ENCODE data around the gene SUN1.
"Not testable (repeated sequence)": the region's sequence is repeated elsewhere in the genome, so short reads cannot be mapped to it uniquely, and the experiment has no call there.

SUN1 gene, protein sequence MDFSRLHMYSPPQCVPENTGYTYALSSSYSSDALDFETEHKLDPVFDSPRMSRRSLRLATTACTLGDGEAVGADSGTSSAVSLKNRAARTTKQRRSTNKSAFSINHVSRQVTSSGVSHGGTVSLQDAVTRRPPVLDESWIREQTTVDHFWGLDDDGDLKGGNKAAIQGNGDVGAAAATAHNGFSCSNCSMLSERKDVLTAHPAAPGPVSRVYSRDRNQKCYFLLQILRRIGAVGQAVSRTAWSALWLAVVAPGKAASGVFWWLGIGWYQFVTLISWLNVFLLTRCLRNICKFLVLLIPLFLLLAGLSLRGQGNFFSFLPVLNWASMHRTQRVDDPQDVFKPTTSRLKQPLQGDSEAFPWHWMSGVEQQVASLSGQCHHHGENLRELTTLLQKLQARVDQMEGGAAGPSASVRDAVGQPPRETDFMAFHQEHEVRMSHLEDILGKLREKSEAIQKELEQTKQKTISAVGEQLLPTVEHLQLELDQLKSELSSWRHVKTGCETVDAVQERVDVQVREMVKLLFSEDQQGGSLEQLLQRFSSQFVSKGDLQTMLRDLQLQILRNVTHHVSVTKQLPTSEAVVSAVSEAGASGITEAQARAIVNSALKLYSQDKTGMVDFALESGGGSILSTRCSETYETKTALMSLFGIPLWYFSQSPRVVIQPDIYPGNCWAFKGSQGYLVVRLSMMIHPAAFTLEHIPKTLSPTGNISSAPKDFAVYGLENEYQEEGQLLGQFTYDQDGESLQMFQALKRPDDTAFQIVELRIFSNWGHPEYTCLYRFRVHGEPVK

DNA sequence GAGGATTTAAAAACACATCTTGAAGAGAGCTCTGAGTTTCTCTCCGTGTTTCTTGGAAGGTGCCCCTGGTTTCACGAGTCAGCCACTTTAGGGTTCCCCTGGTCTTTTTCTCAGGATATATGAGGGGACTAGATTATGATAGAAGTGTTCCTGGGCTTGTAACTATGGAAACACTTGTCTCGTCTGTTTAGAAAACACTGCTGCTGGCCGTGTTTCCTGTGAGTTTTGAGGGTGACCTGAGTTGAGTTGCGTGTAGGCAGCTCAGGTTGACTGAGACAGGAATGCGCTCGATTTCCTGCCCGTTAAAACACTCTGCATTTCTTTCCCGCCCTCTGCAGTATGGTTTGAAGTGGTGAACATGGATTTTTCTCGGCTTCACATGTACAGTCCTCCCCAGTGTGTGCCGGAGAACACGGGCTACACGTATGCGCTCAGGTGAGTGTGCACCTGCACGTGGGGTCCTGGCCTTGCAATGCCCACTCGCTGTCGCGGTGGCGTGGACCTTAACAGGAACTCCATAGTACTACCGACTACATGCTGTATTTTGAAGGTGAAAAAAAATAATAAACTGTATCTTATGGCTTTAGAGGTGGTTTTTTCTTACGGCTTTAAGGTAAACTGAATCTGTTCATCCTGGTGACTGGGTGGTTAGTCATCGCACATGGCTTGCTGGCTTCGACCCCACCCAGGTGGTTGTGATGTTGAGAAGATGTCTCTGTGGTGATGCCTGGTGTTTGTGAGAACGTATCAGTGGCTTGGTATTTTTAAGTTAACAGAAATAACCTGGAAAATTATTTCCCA lies at the start of gene SUN1:
Gene SUN1 (plus strand): TSS at position 310 of the 801 bp plus-strand sequence. CDS start 49 bp downstream, at position 359.
- DNase-seq: no peak

DNA sequence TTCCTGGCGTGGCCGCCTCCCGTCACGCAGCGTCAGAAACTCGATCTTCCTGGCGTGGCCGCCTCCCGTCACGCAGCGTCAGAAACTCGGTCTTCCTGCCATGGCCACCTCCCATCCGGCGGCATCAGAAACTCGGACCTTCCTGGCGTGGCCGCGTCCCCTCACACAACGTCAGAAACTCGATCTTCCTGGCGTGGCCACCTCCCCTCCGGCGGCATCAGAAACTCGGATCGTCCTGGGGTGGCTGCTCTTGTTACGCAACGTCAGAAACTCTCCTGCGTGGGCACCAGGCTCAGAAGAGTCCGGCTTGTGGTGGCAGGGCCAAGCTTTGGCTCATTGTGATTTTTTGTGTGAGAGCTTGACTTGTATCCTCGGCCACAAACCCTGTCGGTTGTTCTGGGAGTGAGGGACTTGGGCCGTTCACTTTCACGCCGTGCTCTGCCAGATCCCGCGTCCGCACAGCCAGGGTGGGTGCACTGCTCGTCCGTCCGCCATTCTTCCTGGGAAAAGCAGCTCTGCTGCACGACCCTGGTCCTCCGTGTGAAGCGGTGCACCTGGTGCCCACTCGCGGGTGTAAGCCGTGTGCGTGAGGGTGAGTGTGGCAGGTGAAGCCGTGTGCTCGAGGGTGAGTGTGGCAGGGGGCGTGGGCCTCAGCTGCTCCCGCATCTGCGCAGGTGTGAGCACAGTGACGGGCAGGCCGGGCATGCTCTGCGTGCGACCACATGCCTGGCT lies 49.4 kb upstream of the SUN1 start:
- no peak for DNase-seq

DNA sequence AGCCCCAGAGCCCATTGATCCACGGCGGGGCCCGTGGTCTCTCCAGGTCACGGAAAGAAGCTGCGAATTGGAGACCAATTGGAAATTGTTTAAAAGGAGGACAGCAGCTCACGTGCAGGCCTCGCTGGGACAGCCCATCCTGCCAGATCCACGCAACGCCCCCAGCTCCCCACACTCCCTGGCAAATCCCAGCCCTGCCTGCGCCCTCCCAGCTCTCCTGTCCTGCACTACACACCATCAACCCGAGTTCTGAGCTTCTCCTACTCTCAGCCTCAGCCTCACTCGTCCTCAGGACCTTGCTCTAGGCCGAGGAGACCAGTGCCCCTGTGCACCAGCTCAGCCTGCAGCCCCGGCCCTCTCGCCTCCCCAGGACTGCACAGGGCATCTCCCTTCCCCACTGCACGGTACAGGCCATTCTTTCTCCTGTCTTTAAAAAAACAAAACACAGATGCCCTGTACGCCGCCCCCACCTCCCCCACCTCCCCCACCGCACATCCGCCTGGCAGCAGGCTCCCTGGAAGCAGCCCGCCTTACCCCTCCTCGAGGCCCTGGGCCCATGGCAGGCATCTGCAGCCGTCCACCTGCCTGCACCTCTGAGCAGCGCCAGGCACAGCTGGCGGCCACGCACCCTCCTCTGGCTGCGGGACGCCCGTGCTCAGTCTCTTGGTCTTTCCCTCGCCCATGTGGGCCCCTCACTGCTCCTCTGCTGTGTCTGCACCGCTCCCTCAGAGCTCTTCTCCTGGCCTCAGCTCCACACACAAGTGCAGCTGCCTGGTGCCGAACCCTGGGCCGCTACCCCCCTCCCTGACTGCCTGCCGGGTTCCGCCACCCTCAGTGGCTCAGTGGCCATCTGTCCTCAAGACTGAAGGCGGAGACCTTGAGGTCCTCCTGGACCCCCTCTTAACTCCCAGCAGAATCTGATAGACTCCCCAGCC lies 48.5 kb upstream of the SUN1 start:
- no peak for DNase-seq

DNA sequence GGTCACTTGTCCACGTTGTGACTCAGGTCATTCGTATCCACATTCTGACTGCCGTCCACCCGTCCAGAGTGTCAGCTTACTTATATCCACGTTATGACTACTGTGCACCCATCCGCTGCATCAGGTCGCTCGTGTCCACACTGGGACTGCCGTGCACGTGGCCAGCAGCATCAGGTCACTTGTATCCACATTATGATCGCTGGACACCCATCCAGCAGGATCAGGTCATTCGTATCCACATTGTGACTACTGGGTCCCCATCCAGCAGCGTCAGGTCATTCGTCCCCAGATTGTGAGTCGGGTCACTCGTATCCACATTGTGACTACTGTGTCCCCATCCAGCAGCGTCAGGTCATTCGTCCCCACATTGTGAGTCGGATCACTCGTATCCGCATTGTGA lies 47.3 kb upstream of the SUN1 start:
- no peak for DNase-seq

DNA sequence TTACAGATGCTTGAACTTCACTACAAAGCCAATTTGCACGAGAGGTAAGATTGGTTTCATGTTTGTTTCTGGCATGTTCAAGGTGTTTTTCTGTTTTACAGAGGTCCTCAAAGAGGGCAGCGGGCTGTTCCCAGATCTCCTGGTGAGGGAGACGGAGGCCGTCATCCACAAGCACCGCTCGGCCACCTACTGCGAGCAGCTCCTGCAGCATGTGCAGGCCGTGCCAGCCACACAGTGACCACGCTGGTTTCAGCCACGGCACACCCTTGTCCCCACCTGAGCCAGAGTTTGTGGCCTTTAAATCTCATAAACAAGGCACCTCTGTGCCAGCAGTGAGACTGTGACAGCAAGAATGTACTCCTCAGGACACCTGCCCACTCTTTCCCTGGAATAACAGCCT lies 46.9 kb upstream of the SUN1 start:
- no peak for DNase-seq

DNA sequence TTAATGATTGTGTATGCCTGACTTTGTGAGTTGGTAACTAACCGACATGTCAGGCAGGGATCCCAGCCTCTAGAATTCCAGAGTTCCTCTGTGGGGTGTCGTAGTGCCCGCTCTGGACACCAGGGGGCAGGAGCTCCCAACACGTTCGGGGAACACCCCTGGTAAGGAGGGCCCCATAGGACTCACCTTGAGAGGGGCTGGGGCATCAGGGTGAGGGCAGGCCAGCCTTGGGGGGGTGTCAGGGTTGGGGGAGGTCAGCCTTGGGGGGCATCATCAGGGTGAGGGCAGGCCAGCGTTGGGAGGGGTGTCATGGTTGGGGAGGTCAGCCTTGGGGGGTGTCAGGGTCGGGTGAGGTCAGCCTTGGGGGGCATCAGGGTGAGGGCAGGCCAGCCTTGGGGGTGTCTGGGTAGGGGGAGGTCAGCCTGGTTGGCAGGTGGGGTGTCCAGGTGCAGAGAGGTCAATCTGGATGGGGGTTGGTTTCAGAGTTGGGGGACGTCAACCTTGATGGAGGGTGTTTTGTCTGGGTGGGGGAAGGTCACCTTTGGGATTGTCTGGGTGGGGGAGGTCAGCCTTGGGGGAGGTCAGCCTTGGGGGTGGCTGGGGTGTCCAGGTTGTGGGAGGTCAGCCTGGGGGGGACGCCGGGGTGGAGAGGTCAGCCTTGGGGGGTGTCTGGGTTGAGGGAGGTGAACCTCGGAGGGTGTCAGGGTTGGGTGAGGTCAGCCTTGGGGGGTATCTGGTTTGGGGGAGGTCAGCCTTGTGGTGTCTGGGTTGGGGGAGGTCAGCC lies 45.6 kb upstream of the SUN1 start:
- peak in 7 of 14 donors; percentile 3 to 47 (median 20) for DNase-seq

DNA sequence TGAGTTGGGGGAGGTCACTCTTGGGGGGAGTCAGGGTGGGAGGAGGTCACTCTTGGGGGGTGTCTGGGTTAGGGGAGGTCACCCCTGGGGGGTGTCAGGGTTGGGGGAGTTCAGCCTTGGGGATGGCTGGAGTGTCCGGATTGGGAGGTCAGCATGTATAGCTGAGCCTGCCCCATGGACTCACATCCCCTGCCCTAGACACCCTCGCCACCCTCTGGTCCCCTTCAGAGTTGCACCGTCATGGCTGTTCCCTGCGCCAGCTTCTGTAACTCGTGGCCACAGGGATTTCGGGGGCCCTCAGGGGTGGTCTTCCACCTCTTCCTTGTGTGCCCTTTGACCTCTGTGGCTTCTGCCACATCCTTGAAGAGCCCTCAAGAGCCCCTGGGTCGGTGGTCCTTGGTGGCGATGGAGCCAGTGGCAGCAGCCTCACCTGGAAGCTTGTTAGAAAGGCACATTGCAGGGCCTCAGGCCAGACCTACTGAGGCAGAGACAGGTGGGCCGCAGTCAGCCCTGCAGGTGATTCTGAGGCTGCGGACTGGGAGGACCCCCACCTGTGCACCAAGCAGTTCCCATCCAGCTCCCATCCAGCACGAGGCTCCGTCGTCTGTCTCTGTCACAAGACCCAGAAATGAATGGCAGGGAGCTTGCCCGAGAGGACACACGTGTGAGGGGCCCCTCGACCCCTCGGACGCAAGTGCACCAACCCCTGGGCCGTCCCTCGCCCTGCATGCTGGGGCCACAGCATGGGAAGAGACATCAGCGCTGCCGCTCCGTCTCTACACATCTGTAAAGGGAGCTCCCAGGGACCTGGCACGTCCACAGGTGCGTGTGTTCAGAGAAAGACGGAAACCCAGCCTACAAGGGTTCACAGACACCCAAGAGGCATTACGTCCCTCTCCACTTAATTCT lies 44.7 kb upstream of the SUN1 start:
- no peak for DNase-seq

DNA sequence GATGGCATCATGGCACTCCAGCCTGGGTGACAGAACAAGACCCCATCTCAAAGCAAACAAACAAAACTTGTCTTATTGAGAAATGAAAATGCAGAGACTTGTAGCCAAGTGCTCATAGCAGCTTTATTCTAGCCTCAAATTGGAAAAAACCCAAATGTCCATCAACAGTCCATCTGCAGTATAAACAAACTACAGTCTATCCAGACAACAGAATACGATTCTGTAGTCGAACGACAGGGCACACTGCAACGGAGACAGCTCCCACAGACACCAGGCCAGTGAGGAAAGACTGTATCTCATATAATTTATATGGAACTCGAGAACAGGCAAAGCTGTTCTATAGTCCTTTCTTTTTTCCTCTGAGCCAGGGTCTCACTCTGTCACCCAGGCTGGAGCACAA lies 40.8 kb upstream of the SUN1 start:
- DNase-seq: no peak

DNA sequence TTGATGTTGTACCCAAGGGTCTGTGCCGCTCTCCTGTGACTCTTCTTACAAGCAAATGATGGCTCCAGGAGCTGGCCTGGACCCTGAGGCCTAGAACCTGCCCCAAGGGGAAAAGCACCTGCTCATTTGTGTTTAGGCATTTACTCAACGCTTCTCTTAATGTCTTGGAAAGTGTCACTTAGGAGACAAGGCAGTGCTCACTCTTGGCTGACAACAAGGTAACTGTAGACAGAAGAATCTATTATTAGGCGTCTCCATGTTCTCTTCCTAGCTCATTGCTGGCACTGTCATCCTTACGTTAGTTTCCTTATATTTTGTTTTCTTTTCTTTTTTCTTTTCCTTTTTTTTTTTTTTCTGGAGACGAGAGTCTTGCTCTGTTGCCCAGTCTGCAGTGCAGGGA lies 38.1 kb upstream of the SUN1 start:
- no peak for DNase-seq

DNA sequence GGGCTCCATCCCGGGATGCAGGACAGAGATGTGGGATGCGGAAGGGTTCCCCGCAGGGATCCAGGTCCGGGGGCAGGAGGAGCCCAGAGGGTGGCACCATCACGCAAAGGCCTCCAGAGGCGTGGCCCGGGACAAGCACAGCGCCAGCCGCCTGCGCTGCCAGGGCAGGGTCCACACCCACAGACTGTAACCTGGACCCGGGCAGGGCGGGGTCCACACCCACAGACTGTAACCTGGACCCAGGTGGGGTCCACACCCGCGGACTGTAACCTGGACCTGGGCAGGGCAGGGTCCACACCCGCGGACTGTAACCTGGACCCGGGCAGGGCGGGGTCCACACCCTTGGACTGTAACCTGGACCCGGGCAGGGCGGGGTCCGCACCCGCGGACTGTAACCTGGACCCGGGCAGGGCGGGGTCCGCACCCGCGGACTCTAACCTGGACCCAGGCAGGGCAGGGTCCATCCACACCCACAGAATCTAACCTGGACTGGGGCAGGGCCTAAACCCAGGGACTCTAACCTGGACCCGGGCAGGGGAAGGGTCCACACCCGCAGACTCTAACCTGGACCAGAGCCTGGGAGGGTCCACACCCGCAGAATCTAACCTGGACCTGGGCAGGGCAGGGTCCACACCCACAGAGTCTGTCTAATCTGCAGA lies 37.5 kb upstream of the SUN1 start:
- no peak for DNase-seq

DNA sequence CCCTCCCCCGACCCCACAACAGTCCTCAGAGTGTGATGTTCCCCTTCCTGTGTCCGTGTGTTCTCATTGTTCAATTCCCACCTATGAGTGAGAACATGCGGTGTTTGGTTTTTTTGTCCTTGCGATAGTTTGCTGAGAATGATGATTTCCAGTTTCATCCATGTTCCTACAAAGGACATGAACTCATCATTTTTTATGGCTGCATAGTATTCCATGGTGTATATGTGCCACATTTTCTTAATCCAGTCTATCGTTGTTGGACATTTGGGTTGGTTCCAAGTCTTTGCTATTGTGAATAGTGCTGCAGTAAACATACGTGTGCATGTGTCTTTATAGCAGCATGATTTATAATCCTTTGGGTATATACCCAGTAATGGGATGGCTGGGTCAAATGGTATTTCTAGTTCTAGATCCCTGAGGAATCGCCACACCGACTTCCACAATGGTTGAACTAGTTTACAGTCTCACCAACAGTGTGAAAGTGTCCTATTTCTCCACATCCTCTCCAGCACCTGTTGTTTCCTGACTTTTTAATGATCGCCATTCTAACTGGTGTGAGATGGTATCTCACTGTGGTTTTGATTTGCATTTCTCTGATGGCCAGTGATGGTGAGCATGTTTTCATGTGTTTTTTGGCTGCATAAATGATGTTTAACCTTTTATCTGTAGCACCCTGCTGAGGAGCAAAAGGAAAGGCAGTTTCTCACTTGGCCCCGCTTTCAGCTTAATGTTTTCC lies 35.7 kb upstream of the SUN1 start:
- DNase-seq: not testable (repeated sequence)

DNA sequence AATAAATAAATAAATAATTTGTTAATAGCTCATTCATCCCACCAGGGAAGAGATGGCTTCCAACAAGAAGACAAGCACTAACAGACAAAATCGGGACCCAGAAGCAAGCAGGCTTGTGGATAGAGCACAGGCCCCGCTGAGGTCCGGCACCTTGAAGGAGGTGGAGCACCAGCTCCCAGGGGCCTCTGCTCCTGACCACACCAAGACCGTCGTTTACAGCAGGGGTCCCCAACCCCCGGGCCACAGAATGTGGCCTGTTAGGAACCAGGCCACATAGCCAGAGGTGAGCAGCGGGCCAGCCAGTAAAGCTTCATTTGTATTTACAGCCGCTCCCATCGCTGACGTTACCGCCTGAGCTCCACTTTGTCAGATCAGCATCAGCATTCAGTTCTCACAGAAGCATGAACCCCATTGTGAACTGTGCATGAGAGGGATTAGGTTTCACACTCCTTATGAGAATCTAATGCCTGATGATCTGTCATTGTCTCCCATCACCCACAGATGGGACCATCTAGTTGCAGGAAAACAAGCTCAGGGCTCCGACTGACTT lies 33.3 kb upstream of the SUN1 start:
- DNase-seq: no peak

DNA sequence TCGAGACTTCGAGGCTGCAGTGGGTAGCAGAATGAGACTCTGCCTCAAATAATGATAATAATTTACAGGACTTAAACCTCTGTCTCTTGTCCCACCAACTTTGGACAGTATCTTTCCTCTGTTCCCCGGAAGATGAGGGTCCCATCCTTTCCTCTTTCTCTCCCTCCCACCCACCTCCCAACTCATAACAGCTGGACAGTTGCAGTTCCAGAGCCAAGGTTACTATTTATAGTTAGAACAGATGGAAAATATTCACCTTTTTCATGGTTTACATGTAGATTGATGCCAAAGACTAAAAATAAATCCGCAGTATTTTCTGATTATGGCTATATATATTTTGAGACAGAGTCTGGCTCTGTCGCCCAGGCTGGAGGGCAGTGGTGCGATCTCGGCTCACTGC lies 31.6 kb upstream of the SUN1 start:
- DNase-seq: no peak

DNA sequence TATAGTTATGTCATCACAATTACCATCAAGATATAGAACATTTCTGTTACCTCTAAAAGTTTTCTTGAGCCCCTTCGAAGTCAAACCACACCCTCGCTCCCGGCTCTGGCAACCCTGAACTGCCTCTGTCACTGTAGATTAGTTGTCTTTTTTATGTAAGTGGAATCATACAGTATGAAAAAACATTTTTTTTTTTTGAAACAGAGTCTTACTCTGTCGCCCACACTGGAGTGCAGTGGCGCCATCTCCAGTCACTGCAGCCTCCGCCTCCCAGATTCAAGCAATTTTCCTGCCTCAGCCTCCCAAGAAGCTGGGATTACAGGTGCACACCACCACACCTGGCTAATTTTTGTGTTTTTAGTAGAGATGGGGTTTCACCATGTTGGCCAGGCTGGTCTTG lies 30.9 kb upstream of the SUN1 start:
- not testable (repeated sequence) for DNase-seq

DNA sequence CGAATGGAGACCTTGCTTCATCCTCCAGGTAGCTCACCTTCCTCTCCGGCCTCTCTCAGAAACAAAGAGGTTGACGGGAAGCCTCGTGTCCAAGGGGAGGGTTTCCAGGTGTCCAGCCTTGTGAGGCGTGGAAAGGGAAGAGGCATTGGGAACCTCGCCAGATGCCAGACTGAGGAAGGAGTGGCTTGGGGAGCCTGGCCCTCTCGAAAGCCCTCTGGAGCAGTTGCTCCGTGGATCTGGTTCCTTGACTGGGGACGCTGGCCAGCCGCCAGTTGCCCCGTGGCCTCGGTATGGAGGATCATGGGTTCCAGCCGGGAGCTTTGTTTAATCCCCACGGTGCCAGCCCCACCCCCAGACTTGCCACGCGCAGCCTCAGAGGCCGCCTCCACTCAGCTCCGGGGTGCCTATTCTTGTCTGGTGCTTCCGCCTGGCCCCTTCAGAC lies 30.3 kb upstream of the SUN1 start:
- DNase-seq: peak in 1 of 14 donors; percentile 31

DNA sequence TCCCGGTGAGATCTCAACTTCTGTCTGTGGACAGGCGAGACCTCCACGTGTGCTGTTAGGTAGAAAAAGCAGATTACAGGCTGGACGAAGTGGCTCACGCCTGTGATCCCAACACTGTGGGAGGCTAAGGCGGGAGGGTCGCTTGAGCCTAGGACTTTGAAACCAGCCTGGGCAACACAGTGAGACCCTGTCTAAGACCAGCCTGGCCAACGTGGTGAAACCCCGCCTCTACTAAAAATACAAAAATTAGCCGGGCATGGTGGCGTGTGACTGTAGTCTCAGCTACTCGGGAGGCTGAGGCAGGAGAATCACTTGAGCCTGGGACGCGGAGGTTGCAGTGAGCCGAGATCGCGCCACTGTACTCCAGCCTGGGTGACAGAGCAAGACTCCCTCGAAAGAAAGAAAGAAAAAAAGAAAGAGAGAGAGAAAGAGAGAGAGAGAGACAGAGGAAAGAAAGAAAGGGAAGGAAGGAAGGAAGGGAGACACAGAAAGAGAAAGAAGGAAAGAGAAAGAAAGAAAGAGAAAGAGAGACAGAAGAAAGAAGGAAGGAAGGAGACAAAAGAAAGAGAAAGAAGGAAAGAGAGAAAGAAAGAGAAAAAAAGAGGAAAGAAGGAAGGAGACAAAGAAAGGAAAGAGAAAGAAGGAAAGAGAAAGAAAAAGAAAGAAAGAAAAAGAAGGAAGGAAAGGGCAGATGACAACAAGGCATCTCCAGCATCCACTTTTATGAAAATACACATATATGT lies 29.6 kb upstream of the SUN1 start:
- DNase-seq: no peak

DNA sequence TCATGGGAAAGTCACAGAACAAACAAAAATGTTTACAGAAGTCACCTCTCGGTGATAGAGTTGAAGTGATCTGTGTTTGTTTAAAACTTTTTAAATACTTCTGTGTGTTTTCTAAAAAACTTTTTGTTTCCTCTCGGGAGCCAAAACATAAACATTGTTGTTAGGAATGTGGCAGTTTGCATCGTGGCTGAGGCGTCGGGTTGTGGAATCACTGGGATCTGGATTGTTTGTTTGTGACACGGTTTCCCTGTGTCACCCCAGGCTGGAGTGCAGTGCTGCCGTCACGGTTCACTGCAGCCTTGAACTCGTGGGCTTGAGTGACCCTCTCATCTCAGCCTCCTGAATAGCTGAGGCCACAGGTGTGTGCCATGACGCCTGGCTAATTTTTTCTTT lies 29.0 kb upstream of the SUN1 start:
- DNase-seq: no peak

Measured in C1 segment of cervical spinal cord (tissue), 14 donors.